GM12872 (cell line): ENCODE data around the gene TIAM2.

Experiments used
- TF ChIP-seq, protein P1 (sequence below): IDR thresholded peaks from 3 replicates; pipeline ENCODE4 v1.5.1; 2011; ENCODE audit warnings: low read depth, mild to moderate bottlenecking, low read length, moderate library complexity; ENCODE audit not compliant: insufficient read depth

The TIAM2 gene

GRCh38 chr6:155031091-155031490 is 36.0 kb downstream of the TIAM2 start:
- TF ChIP-seq, protein P1, sequence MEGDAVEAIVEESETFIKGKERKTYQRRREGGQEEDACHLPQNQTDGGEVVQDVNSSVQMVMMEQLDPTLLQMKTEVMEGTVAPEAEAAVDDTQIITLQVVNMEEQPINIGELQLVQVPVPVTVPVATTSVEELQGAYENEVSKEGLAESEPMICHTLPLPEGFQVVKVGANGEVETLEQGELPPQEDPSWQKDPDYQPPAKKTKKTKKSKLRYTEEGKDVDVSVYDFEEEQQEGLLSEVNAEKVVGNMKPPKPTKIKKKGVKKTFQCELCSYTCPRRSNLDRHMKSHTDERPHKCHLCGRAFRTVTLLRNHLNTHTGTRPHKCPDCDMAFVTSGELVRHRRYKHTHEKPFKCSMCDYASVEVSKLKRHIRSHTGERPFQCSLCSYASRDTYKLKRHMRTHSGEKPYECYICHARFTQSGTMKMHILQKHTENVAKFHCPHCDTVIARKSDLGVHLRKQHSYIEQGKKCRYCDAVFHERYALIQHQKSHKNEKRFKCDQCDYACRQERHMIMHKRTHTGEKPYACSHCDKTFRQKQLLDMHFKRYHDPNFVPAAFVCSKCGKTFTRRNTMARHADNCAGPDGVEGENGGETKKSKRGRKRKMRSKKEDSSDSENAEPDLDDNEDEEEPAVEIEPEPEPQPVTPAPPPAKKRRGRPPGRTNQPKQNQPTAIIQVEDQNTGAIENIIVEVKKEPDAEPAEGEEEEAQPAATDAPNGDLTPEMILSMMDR: no peak

- TF ChIP-seq, protein P1: no peak
Measured at GRCh38 chr6:155033021-155033791, 38.1 kb downstream of the TIAM2 start.

DNA sequence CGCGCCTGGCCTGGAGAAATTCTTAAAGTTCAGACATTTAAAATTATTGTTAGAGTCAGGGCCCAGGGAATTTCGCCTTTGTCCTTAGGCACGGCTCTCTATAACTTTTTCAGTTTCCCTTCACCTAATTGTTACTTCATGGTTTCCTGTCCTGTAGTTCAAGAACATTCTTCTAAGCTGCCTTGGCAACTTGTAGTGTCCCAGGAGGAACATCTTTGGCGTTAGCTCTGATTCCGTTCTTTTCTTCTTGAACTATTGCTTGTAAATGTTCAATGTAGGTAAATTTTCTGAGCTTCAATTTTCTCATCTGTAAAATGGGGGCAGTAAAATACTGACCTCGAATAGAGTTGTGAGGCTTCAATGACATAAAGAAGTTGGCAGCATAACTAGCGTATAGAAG is 41.8 kb downstream of the TIAM2 start:
- TF ChIP-seq, protein P1: no peak

DNA sequence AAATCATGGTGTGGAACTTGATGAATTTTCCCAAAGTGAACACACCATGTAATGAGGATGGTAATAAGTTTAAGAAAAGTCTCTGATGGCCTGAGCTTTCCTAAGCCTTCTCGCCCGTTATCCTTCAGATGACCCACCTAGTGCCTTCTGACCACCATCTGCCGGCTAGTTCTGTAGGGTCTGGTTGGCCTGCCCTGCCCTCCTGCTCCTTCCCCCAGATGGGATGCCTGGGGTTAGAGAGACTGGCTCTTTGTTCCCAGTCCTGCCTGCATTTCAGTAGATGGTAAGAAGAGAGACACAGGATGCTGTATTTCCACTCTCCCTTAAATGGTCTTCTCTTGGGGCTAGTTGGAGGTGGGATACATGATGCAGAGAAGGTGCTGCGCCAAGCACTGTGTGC is 43.0 kb downstream of the TIAM2 start:
- TF ChIP-seq, protein P1: no peak

- TF ChIP-seq, protein P1: no peak
Measured at GRCh38 chr6:155038527-155038926, 43.4 kb downstream of the TIAM2 start.

DNA sequence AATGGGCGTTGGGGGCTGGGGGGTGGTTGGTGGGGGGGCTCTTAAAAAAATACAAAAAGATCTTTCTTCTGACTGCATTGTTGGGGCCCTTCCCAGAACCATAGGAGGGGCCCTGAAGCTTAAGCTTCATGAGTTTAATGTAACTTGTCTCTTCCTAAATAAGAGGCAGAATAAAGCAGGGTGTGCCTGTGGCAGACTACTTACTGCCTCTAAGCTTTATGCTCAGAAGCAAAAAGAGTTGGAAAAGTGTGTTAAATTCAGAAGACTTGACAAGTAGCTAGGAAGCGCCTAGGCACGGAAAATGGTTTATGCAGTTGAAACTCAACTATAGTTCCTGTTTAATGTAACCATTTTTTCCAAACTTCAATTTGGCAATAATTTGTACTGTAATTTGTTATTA is 44.5 kb downstream of the TIAM2 start:
- TF ChIP-seq, protein P1: no peak

DNA sequence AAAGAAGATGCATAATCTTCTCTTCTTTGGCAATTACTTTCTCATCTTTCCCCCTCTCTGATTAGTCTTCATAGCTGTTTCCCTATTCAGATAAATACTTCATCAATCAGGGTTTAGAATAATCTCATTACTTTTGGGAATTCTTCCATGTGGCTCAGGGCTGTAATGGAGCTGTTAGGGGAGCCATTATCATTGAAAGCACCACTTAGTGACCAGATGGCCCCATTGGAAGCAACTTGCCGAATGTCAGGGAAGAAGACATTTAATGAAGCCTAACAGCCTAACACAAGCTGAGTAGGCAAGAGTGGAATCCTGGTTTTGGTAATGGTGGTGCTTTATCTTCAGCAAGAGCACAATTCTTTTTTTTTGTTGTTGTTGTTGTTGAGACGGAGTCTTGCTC is 45.0 kb downstream of the TIAM2 start:
- TF ChIP-seq, protein P1: no peak
